Testis (tissue), 3 donors: ENCODE results near the gene TACC2. TPM values are rescaled to one million over a fixed set of nuclear protein-coding genes. Genes with fewer than 3 reads are reported as not detected.

Experiments
- DNase-seq: peaks from one replicate; pipeline ENCODE4 v3.0.0-alpha.2; 2019
- H3K27ac ChIP-seq, 2 donors: fragments of 200-600 bp; sonication (generic); one replicate each; pipeline ENCODE4 v1.5.1; 2019
- H3K27me3 ChIP-seq: fragments of 200-600 bp; sonication (generic); one replicate; pipeline ENCODE4 v1.5.1; 2019
- H3K36me3 ChIP-seq: fragments of 200-600 bp; sonication (generic); one replicate; pipeline ENCODE4 v1.5.1; 2017; ENCODE audit warnings: low read depth; ENCODE audit errors: missing control alignments
- H3K4me1 ChIP-seq: fragments of 200-600 bp; sonication (generic); one replicate; pipeline ENCODE4 v1.5.1; 2019
- H3K4me3 ChIP-seq, 2 donors: fragments of 200-600 bp; sonication (generic); one replicate each; pipeline ENCODE4 v1.5.1; 2017 to 2019
- H3K9me3 ChIP-seq: fragments of 200-600 bp; sonication (generic); one replicate; pipeline ENCODE4 v1.5.1; 2017
- POLR2A ChIP-seq: fragments of 450-650 bp; IDR thresholded peaks from one replicate; pipeline ENCODE4 v1.6.1; 2017; ENCODE audit warnings: antibody characterized with exemption, mild to moderate bottlenecking, moderate library complexity
- WGBS, 2 donors: methylation state at CpG; one replicate each; pipeline ENCODE4 v1.1.5; 2018; 5-methylcytosine and 5-hydroxymethylcytosine counted together
- intact Hi-C: fragments of 100-400 bp; cut with DNase I; formaldehyde crosslinking; loops from one replicate; pipeline ENCODE4 v1.15.1; 2023; ENCODE audit warnings: low total_unique reads
- polyA plus RNA-seq: library from polyadenylated mRNA; stranded (reverse); fragments of 350-450 nt; fragmentation: Illumina TruSeq; extraction: RNeasy Lipid Tissue Mini Kit (QIAGEN cat#74804); gene quantifications from one replicate; pipeline ENCODE4 v1.2.3, GENCODE V29; 2014; ENCODE audit warnings: low read depth, low replicate concordance; ENCODE audit not compliant: insufficient read depth
- total RNA-seq, 2 donors: library from RNA; depleted of rRNA; stranded (reverse); fragments of >200 nt; gene quantifications; one replicate each; pipeline ENCODE4 v1.2.3, GENCODE V29; 2016
- TF ChIP-seq, protein P1 (sequence below), 3 experiments: fragments of 450-650 bp in 2 of 3; fragments of 200-600 bp in 1 of 3; sonication (generic) in 1 of 3; IDR thresholded peaks; one replicate each; pipeline ENCODE4 v1.5.1; 2016 to 2019; ENCODE audit warnings: antibody characterized with exemption in 3 of 3, mild to moderate bottlenecking in 2 of 3, moderate library complexity in 1 of 3

Gene TACC2
- total and polyA plus RNA-seq, 3 donors from 2014 or later: 18.0 to 24.2 (median 21.3) TPM

- TF ChIP-seq POLR2A: no peak
- TF ChIP-seq, protein P1, sequence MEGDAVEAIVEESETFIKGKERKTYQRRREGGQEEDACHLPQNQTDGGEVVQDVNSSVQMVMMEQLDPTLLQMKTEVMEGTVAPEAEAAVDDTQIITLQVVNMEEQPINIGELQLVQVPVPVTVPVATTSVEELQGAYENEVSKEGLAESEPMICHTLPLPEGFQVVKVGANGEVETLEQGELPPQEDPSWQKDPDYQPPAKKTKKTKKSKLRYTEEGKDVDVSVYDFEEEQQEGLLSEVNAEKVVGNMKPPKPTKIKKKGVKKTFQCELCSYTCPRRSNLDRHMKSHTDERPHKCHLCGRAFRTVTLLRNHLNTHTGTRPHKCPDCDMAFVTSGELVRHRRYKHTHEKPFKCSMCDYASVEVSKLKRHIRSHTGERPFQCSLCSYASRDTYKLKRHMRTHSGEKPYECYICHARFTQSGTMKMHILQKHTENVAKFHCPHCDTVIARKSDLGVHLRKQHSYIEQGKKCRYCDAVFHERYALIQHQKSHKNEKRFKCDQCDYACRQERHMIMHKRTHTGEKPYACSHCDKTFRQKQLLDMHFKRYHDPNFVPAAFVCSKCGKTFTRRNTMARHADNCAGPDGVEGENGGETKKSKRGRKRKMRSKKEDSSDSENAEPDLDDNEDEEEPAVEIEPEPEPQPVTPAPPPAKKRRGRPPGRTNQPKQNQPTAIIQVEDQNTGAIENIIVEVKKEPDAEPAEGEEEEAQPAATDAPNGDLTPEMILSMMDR (IDR thresholded peaks at IDR 0.05): no peak
- no peaks in the 10 kb centered on the region for H3K27me3 ChIP-seq
- no peak for DNase-seq
- H3K36me3 ChIP-seq: no peaks in the 10 kb centered on the region
- WGBS, 2 donors: 52 to 61% methylated on average over 12 to 16 of the region's 16 CpGs
- H3K4me1 ChIP-seq: peaks cover 15% of the 10 kb centered on the region
- intact Hi-C loops: no loop called here
- no peak overlapping the region for H3K4me3 ChIP-seq
- H3K27ac ChIP-seq: peak overlapping the region in 1 of 2 donors; percentile 5
- no peaks in the 10 kb centered on the region for H3K9me3 ChIP-seq
These were observed 150.1 kb downstream of the TACC2 start for GRCh38 chr10:122138831-122139625.

DNA sequence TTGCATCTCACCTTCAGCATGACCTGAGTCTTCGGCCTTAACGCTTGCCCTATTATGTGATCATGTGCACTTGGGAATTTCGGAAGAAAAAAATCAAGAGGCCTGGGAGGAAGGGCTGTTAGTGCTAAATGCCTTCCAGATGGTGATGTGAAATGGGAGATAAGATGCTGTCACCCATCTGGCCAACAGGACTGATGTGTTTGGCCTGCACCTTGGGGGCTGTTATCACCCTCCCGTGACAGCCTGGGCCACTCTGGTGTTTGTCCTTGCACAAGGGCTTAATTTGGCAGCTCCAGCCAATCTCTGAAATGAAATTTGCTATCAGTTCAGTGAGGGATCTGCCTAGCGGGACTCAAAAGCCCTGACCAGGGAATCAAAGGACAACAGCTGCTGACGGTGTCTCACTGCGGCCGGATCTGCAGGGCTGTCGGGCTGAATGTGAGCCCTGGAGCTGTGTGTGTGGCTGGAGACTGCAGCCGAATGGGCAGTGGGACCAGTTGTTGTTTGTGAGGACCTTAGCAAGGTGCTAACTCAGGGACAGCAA lies 150.7 kb downstream of the TACC2 start:
- no peak overlapping the region for H3K4me3 ChIP-seq
- H3K27me3 ChIP-seq: no peaks in the 10 kb centered on the region
- no peak for DNase-seq
- 58 to 73% methylated on average over 2 to 10 of the region's 10 CpGs for WGBS, 2 donors
- no peak for TF ChIP-seq POLR2A
- TF ChIP-seq, protein P1 (IDR thresholded peaks at IDR 0.05): no peak
- H3K27ac ChIP-seq: no peak overlapping the region
- peaks cover 15% of the 10 kb centered on the region for H3K4me1 ChIP-seq
- H3K9me3 ChIP-seq: no peaks in the 10 kb centered on the region
- intact Hi-C loops: no loop called here
- no peaks in the 10 kb centered on the region for H3K36me3 ChIP-seq

- Histone ChIP-seq H3K9me3 (no peaks in the 10 kb centered on the region), H3K4me3 (no peak overlapping the region), H3K4me1 (peaks cover 15% of the 10 kb centered on the region), H3K27me3 (no peaks in the 10 kb centered on the region), H3K27ac (no peak overlapping the region), H3K36me3 (no peaks in the 10 kb centered on the region)
- DNase-seq: no peak
- TF ChIP-seq, protein P1 (IDR thresholded peaks at IDR 0.05): no peak
- no peak for TF ChIP-seq POLR2A
- intact Hi-C loops: no loop called here
- WGBS, 2 donors: 74 to 90% methylated on average over 7 to 9 of the region's 9 CpGs
These were observed 151.5 kb downstream of the TACC2 start for GRCh38 chr10:122140461-122140902.

GRCh38 chr10:122140941-122141623 lies 152.1 kb downstream of the TACC2 start:
- Histone ChIP-seq H3K4me1 (peaks cover 15% of the 10 kb centered on the region), H3K4me3 (no peak overlapping the region), H3K27me3 (no peaks in the 10 kb centered on the region), H3K36me3 (no peaks in the 10 kb centered on the region), H3K27ac (no peak overlapping the region), H3K9me3 (no peaks in the 10 kb centered on the region)
- WGBS, 2 donors: 63 to 67% methylated on average over 10 of the region's 10 CpGs
- TF ChIP-seq POLR2A: no peak
- TF ChIP-seq, protein P1 (IDR thresholded peaks at IDR 0.05): no peak
- DNase-seq: no peak
- intact Hi-C loops: no loop called here
